Pancreas (tissue), 10 donors: ENCODE measurements around the gene TRAF3. TPM values are rescaled to one million over a fixed set of nuclear protein-coding genes. Genes with fewer than 3 reads are reported as not detected.

ENCODE experiments used
- ATAC-seq, 4 donors: fragments of 200-7000 bp; cut with Tn5 transposase; one replicate each; pipeline versions ENCODE4 v1.8.0 to v1.9.1; 2020; ENCODE audit warnings: mild to moderate bottlenecking in 4 of 4, moderate library complexity in 4 of 4
- DNase-seq, 6 donors: peaks; one replicate each; pipeline ENCODE4 v3.0.0-alpha.2; 2020
- FAIRE-seq: peaks from 2 replicates; lab custom pipeline; 2012; peaks lifted over from hg19 to GRCh38; lab: Jason Lieb, UNC
- H3K27ac ChIP-seq, 4 donors: fragments of 200-600 bp; sonication (generic); 1 replicate in 3 of 4; 2 replicates in 1 of 4; pipeline versions ENCODE4 v1.5.0 to v1.8.0; 2020
- H3K27me3 ChIP-seq, 4 donors: fragments of 200-600 bp; one replicate each; pipeline ENCODE4 v1.8.0; 2021
- H3K36me3 ChIP-seq, 3 donors: fragments of 200-600 bp; sonication (generic) in 1 of 3; one replicate each; pipeline versions ENCODE4 v1.5.0 to v1.8.0; 2020 to 2021
- H3K4me1 ChIP-seq, 3 donors: fragments of 200-600 bp; one replicate each; pipeline ENCODE4 v1.8.0; 2021
- H3K4me3 ChIP-seq, 4 donors: fragments of 200-600 bp; sonication (generic) in 2 of 4; one replicate each; pipeline versions ENCODE4 v1.5.0 to v1.8.0; 2020 to 2021
- H3K9me3 ChIP-seq, 4 donors: fragments of 200-600 bp; one replicate each; pipeline ENCODE4 v1.8.0; 2021
- CTCF ChIP-seq, 4 donors: fragments of 200-600 bp; sonication (generic) in 3 of 4; IDR thresholded peaks; one replicate each; pipeline versions ENCODE4 v1.5.0 to v1.8.0; 2021; ENCODE audit warnings: antibody characterized with exemption in 4 of 4
- WGBS, 2 donors: extraction: QIAGEN DNeasy Blood & Tissue Kit; methylation state at CpG; one replicate each; pipeline ENCODE4 v1.1.7; 2013; 5-methylcytosine and 5-hydroxymethylcytosine counted together
- intact Hi-C, 3 donors: fragments of 100-400 bp; cut with DNase I; formaldehyde crosslinking; loops; one replicate each; pipeline versions ENCODE4 v1.11.1 to v1.14.2; 2022
- polyA plus RNA-seq, 2 donors: library from polyadenylated mRNA; stranded (reverse); fragments of 200-250 nt; gene quantifications; one replicate each; pipeline ENCODE4 v1.2.3, GENCODE V29; 2013
- total RNA-seq, 6 donors: library from RNA; stranded (reverse); fragmentation: NEBNext Ultra II Directional in 4 of 6; extraction: Animal tissue kit (Norgen Biotek cat#: 25700) in 4 of 6; gene quantifications; one replicate each; pipeline versions ENCODE4 v1.2.1 to v1.2.4, GENCODE V29; 2021 to 2023
- donor health status: healthy with polysubstance abuse.
- donor health status: DM: no; HTN: no; CAD: no; lungs with moderate emphysema.
- donor health status: DM: no; HTN: no; CAD: no.
- donor health status: control.
- donor health status: control.
- donor health status: Bipolar disorder and iron deficiency.
- donor health status: DM: yes; HTN: yes; CAD: no.
- donor health status: DM: no; HTN: no; CAD: no.
- donor health status: DM: no; HTN: no; CAD: no.
- donor health status: DM: yes; HTN: yes; CAD: no.

Gene TRAF3
- total and polyA plus RNA-seq, 8 donors, result 3.6 to 14.7 (median 6.1) TPM

- no peak for FAIRE-seq
- Histone ChIP-seq H3K27ac (no peak overlapping the region), H3K4me3 (no peak overlapping the region), H3K36me3 (no peaks in the 10 kb centered on the region), H3K4me1 (no peaks in the 10 kb centered on the region), H3K27me3 (no peaks in the 10 kb centered on the region), H3K9me3 (no peaks in the 10 kb centered on the region)
- ATAC-seq, result no peak
- no peak for TF ChIP-seq CTCF (IDR thresholded peaks at IDR 0.05)
- intact Hi-C loops, result no loop called here
- DNase-seq, result peak in 1 of 6 donors; percentile 43
- 96% methylated on average over 14 of the region's 14 CpGs for WGBS, 2 donors
These were observed 26.9 kb upstream of the TRAF3 start for GRCh38 chr14:102750376-102750775.

- ATAC-seq (no peak), DNase-seq (peak in 1 of 6 donors; percentile 56), FAIRE-seq (no peak)
- Histone ChIP-seq H3K27ac (no peak overlapping the region), H3K27me3 (no peaks in the 10 kb centered on the region), H3K9me3 (no peaks in the 10 kb centered on the region), H3K36me3 (no peaks in the 10 kb centered on the region), H3K4me1 (no peaks in the 10 kb centered on the region), H3K4me3 (no peak overlapping the region)
- no peak for TF ChIP-seq CTCF (IDR thresholded peaks at IDR 0.05)
- 88 to 89% methylated on average over 16 of the region's 16 CpGs for WGBS, 2 donors
- intact Hi-C loops, result no loop called here
These were observed 26.2 kb upstream of the TRAF3 start for GRCh38 chr14:102751088-102751487.

- Histone ChIP-seq H3K9me3 (no peaks in the 10 kb centered on the region), H3K27ac (no peak overlapping the region), H3K4me3 (no peak overlapping the region), H3K36me3 (no peaks in the 10 kb centered on the region), H3K4me1 (no peaks in the 10 kb centered on the region), H3K27me3 (no peaks in the 10 kb centered on the region)
- 85 to 91% methylated on average over 13 to 14 of the region's 14 CpGs for WGBS, 2 donors
- no peak for TF ChIP-seq CTCF (IDR thresholded peaks at IDR 0.05)
- DNase-seq, result no peak
- intact Hi-C loops, result no loop called here
- no peak for FAIRE-seq
- no peak for ATAC-seq
These were observed 24.9 kb upstream of the TRAF3 start for GRCh38 chr14:102752239-102752847.

GRCh38 chr14:102754370-102755262 lies 22.6 kb upstream of the TRAF3 start:
- Histone ChIP-seq H3K27ac (no peak overlapping the region), H3K4me3 (no peak overlapping the region), H3K27me3 (no peaks in the 10 kb centered on the region), H3K4me1 (no peaks in the 10 kb centered on the region), H3K9me3 (no peaks in the 10 kb centered on the region), H3K36me3 (no peaks in the 10 kb centered on the region)
- DNase-seq (no peak), ATAC-seq (no peak), FAIRE-seq (no peak)
- 80 to 88% methylated on average over 17 of the region's 17 CpGs for WGBS, 2 donors
- TF ChIP-seq CTCF (IDR thresholded peaks at IDR 0.05), result no peak
- intact Hi-C loops, result no loop called here

- 81 to 89% methylated on average over 9 to 11 of the region's 11 CpGs for WGBS, 2 donors
- no peak for ATAC-seq
- Histone ChIP-seq H3K9me3 (no peaks in the 10 kb centered on the region), H3K27me3 (no peaks in the 10 kb centered on the region), H3K36me3 (no peaks in the 10 kb centered on the region), H3K4me1 (no peaks in the 10 kb centered on the region), H3K4me3 (no peak overlapping the region), H3K27ac (no peak overlapping the region)
- DNase-seq, result no peak
- FAIRE-seq, result no peak
- intact Hi-C loops, result no loop called here
- TF ChIP-seq CTCF (IDR thresholded peaks at IDR 0.05), result no peak
These were observed 19.6 kb upstream of the TRAF3 start for GRCh38 chr14:102757646-102758045.
